RPMI7951 (cell line): ENCODE measurements around the gene RAP1GDS1. TPM values are rescaled to one million over a fixed set of nuclear protein-coding genes. Genes with fewer than 3 reads are reported as not detected.

ENCODE experiments used
- DNase-seq: peaks from one replicate; pipeline ENCODE4 v3.0.0-alpha.2; 2012; ENCODE audit warnings: low read depth
- total RNA-seq: library from RNA; depleted of rRNA; stranded (reverse); fragments of >200 nt; shearing (Covaris generic); gene quantifications from 2 replicates; pipeline ENCODE4 v1.2.3, GENCODE V29; 2014; rRNA removed

The RAP1GDS1 gene
- total RNA-seq: 65.1 and 66.3 TPM in 2 replicates

DNA sequence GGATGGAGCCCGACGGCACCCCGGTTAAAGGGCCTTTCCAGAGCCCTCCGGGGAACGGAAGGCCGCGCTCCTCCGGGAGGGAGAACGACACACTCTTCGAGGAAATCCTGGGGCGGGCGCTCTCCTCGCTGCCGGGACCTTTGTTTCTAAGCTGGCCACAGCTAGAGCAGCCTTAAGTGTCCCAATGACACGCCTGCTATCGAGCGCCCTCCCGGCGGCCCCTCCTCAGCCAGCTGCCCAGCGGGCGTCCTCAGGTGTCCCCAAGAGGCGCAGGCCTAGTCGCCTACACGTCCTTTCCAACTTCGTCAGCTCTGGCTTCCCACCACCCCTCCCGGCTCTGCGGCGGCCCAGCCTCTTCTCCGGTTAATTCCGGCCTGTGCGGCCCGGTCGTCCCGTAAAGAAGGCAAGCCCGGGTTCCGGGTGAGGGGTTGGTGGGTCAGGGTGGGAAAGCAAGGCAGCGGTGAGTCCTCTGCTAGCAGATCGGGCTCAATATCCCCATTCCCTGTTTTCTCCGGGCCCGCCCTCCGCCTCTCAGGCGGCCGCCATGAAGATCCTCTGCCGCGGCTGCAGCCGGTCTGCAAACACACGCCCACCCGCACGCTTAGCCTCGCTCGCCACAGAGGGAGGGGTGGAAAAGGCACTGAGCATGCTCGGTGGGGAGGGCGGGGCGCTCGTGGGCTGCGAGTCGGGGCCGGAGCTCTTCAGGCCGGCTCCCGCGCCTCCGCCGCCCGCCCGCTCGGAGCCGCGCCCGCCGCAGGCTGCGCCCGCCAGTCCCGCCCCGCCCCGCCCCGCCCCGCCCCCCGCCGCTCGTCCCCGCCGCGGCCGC, at the start of gene RAP1GDS1:
TSS of gene RAP1GDS1 (plus strand) at position 806 of the 826 bp plus-strand sequence. CDS start 182 bp downstream, outside the sequence.
- DNase-seq: peak; percentile 93

- no peak for DNase-seq
Measured at GRCh38 chr4:98222306-98222705, 38.9 kb upstream of the RAP1GDS1 start.

GRCh38 chr4:98226396-98226795, 34.8 kb upstream of the RAP1GDS1 start:
- DNase-seq: no peak

GRCh38 chr4:98230961-98231360, 30.2 kb upstream of the RAP1GDS1 start:
- DNase-seq: no peak

DNA sequence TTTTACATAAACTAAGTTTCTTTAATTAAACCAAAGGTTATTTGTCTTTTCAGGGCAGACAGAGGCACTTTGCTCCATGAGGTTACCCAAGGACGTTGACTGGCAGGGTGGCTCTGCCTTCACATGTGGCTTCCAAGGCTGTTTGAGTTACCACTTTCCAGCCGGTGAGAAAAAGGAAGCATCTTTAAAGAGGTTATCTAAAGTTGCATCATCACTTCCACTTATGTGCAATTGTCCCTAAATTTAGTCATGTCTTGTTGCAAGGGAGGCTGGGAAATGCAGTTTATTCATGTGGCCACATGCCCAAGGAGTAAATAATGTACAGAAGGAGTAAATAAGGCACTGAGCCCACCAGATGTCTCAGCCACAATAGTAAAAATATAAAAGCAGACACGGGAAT, 29.0 kb upstream of the RAP1GDS1 start:
- DNase-seq: peak; percentile 1

DNA sequence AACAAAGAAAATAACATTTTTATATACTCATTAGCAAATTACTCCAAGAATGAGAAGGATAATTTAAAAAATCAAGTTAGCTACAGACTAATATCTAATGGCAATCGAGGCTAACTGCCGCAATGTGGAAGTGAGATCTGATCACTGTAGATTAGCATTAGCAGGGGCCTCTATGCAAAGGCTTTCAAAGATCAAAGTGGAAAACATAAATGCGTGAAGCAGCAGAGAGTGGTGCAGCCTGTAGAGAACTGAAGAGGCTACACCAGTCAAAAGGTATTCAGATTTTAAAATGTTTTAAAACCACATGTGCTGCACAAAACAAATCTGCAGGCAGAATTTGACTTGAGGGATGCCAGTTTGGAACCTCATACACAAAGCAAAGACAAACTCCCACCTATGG, 24.0 kb upstream of the RAP1GDS1 start:
- DNase-seq: no peak

DNA sequence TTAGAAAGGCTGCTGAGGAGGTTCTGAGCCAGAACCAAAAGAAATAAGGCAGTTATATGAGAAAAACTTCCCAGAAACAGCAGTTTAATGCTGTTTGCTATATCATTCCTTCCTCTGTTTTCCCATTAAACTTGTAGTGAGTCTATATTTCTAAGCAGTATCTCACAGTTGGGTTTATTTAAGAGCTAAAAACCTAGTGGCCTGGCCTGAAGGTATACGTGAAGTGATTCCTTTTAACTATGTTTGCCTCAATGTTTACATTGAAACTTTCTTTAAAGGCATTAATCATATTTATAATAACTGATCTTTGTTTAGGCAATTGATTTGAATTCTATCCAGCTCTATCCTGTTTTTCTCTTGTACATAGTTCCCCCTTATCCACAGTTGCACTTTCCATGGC, 19.1 kb upstream of the RAP1GDS1 start:
- no peak for DNase-seq

DNA sequence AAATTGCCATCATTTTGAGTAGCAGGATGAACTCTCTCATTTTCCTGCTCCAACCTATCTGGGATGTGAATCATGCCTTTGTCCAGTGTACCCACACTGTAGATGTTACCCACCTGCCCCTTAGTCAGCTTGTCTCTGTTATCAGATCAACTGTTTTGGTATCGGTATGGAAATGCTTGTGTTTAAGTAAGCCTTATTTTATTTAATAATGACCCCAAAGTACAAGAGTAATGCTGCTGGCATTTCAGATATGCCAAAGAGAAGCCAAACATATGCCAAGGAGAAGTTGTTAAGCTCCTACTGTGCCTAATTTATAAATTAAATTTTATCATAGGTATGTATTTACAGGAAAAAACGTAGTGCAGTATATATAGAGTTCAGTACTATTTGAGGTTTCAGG, 18.6 kb upstream of the RAP1GDS1 start:
- no peak for DNase-seq

DNA sequence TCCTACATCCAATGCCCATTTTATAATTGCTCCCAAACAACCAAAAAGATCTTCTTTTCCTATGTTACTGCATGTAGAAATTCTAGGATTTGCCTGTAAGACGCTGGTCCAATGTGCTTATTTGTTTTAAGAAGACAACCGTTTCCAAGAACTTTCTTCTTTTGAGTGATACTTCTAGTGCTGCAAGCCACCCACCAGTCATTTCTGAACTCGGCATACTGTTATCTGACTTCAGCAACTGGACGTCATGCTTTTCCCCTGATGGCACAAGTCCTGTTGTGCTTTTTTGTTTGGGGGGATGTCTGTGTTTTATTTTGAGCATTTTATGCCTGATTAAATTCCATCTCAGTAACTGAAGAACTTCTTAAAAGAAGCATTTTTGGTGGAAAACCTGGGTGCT, 16.0 kb upstream of the RAP1GDS1 start:
- no peak for DNase-seq

- no peak for DNase-seq
Measured at GRCh38 chr4:98248934-98249333, 12.2 kb upstream of the RAP1GDS1 start.

DNA sequence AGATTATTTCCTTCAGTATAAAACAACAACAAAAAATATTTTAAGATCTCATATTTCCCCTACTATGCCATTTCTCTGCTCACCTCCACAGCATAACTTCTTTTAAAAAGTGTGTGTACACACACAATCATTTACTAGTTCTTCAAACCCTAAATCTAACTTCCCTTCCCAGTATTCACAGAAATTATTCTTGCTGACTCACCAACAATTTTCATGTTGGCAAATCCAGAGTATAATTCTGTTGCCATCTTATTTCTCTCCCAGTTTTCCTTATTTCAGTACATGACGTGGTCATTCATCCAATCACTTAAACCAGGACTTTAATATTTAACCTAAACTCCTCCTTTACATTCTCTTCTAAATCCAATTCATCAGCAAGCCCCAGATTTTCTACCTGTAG, 11.4 kb upstream of the RAP1GDS1 start:
- DNase-seq: no peak

- no peak for DNase-seq
Measured at GRCh38 chr4:98253499-98253898, 7.7 kb upstream of the RAP1GDS1 start.

DNA sequence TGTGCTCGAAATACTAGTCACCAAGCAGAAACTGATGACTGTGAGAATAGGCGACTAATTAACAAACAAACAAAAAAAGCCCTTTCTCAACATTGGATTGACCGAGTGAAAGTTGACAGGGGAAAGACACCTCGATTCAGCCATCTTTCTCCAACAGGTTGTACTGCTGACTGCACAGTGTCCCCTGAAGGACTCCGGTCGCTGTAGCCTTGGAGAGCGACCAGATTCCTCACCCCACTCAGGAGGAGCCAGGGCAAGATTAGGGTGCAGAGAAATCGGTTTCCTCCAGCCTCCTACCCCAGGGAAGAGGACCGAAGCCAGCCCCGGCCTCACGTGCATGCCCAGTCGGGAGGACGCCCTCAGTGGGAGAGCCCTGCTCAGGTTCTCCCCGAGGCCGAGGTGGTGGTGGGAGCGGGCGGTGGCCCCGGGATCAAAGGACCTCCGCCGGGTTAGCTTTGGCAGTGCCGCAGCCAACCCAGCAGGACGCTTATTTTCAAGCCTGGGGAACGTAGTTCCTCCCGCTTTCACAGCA, 1.1 kb upstream of the RAP1GDS1 start:
- no peak for DNase-seq

DNA sequence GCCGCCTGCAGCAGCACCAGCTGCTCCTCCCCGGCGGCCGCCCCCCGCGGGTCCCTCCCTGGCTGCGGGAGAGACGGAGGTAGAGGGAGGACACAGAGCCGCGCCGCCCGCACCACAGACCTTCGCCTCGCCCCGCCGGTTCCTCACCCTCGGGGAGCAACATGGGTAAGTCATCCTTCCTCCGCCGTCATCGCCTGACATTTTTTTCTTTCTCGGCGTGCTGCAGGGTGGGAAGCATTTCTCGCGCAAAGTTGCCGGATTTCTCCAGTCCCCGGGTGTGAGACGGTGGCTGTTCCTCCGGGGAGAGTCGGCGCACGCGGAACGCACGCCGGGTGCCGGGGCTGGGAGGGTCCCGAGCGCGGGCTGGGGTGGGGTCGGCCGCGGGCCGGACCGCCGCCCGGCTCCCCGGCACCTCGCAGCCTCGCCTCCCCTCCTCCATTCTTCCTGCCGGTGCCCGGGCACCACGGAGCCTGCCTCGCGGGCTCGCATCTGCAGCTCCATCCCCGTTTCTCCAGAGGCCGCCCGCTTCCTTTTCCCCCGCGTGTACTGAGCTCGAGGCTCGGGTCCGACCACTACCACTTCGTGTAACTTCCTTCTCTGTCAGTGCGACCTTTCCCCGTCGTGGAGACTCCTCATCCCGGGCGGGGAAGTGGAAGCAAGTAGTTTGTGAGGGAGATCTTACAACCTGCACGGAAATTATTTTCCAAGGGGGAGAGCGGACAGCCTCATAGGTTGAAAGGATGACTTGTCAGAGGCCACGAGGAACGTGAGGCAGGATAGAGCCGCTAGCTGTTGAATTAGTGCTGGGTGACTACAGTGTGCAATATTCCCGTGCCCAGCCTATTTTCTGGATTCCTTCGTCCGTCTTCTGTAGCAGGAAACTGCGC, 464 bp downstream of the RAP1GDS1 start:
- peak; percentile 65 for DNase-seq

DNA sequence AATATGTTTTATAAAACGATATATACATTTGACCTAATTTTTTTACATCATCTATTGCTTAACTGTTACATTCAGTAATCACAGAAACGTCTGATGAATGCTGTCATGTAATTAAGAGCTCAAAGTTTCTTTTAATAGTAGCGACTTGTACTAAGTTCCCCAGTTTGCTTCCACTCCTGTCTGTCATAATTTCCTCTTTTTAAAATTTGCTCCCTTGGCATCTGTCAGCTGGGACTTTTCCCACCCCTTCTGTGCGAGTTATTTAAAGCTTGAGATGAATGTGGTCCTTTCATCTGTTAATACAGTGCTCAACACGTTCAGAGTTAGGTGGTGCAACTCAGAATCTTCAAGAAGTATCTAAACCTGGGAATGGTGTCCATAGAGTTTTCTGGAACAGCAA, 1.2 kb downstream of the RAP1GDS1 start:
- peak; percentile 1 for DNase-seq

DNA sequence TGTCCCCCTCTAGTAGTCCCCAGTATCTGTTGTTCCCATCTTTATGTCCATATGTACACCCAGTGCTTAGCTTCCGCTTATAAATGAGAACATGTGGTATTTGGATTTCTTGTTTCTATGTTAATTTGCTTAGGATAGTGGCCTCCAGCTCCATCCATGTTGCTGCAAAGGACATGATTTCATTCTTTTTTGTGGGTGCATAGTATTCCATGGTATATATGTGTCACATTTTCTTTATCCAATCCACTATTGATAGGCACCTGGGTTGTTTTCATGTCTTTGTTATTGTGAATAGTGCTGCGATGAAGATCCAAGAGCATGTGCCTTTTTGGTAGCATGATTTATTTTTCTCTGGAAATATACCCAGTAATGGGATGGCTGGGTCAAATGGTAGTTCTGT, 6.3 kb downstream of the RAP1GDS1 start:
- no peak for DNase-seq

DNA sequence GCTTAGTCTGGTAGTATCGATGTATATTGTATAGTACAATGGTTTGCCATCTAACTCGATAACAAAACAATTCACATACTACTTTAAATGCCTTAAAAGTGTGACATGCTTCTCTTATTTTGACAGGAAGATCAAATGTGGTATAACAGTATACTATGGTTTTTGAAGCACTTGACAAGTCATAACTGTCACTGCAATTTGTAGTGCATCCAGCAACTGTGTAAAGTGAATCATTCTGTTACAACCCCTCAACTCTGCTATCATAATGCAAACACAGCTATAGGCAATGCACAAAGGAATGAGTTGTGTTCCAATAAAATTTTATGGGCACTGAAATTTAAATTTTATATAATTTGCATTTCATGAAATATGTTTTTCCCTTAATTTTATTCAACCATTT, 14.0 kb downstream of the RAP1GDS1 start:
- DNase-seq: no peak

GRCh38 chr4:98283219-98284189, 22.3 kb downstream of the RAP1GDS1 start:
- no peak for DNase-seq

DNA sequence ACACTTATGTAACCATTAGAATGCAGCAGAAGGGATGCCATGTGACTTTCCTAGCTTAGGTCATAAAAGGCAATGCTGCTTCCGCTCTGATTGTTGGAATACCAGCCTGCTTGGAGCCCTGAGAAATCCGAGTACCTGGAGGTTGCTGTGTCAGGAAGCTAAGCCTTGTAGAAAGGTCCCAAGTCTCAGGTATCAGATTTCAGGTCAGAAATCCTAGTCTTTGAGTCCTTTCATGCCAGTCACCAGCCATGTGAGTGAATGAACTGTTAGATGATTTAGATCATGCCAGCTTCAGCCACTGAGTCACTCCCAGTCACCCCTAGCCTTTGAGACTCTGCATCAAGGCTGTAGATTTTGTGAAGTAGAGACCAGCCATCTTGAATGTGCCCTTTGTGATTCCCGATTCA, 23.5 kb downstream of the RAP1GDS1 start:
- peak; percentile 41 for DNase-seq

DNA sequence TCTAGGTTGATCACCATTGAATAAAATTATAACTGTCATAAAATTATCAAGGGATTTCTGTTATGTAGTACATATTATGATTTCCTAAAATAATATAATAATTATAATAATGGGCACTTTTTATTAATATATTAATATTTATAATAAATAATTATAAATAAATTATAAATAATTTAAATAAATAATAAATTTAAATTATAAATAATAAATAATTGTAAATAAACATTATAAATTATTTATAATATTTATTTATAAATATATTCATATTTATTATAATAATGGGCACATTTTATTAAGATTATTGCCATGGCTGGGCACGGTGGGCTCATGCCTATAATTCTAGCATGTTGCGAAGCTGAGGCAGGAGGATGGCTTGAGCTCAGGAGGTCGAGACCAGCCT, 24.5 kb downstream of the RAP1GDS1 start:
- DNase-seq: no peak

DNA sequence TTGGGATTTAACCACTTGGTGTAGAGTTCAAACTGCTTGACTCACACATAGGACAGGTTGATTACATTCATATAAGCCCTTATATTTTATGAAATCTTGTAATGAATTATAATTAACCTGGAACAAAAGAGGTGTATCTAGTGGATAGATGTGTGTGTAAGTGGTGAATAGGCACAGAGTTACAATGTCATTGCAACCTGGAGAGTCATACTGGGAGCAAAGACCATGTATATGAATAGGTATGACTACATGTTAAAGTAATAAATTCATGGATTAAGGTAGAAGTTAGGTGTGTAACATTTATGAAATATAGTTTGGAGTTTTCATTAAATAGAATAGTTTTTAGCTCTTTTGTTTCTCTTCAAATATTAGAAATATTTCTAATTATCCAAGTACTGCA, 26.1 kb downstream of the RAP1GDS1 start:
- no peak for DNase-seq
